ACC112 (cell line): ENCODE measurements around the gene SIRT6.
"Not testable (repeated sequence)": the region's sequence is repeated elsewhere in the genome, so short reads cannot be mapped to it uniquely, and the experiment has no call there.

ENCODE experiments used
- H2AFZ ChIP-seq: fragments of 200-600 bp; sonication (generic); one replicate; pipeline ENCODE4 v1.6.0; 2017; ENCODE audit warnings: antibody characterized with exemption, low read length; ENCODE audit not compliant: unreplicated experiment
- H3K27ac ChIP-seq: fragments of 200-600 bp; sonication (generic); 2 replicates; pipeline ENCODE4 v1.5.1; 2014; ENCODE audit warnings: low read depth, mild to moderate bottlenecking, antibody characterized with exemption, low read length, moderate library complexity
- H3K27me3 ChIP-seq: fragments of 200-600 bp; sonication (generic); 2 replicates; pipeline ENCODE4 v1.6.1; 2014; ENCODE audit warnings: mild to moderate bottlenecking, antibody characterized with exemption, low read length, moderate library complexity, mixed read lengths; ENCODE audit not compliant: insufficient read depth
- H3K36me3 ChIP-seq: fragments of 200-600 bp; sonication (generic); 2 replicates; pipeline ENCODE4 v1.6.1; 2016; ENCODE audit warnings: mild to moderate bottlenecking, antibody characterized with exemption, low read length, moderate library complexity, mixed read lengths; ENCODE audit not compliant: insufficient read depth
- H3K4me1 ChIP-seq: fragments of 200-600 bp; sonication (generic); one replicate; pipeline ENCODE4 v1.6.1; 2016; ENCODE audit warnings: low read length, mixed read lengths; ENCODE audit not compliant: insufficient read depth, unreplicated experiment, control insufficient read depth
- H3K4me3 ChIP-seq: fragments of 200-600 bp; sonication (generic); 2 replicates; pipeline ENCODE4 v1.5.1; 2014; ENCODE audit warnings: mild to moderate bottlenecking, low read depth, low read length
- H3K79me2 ChIP-seq: fragments of 200-600 bp; sonication (generic); one replicate; pipeline ENCODE4 v1.6.0; 2016; ENCODE audit warnings: low read length; ENCODE audit not compliant: control insufficient read depth, unreplicated experiment, insufficient read depth

Gene SIRT6

GRCh38 chr19:4174213-4174894 lies 8.0 kb downstream of the SIRT6 start:
- no peak overlapping the region for H3K27ac ChIP-seq

GRCh38 chr19:4173479-4174212 lies 8.7 kb downstream of the SIRT6 start:
- Histone ChIP-seq H3K4me3 (no peak overlapping the region), H3K27ac (no peak overlapping the region), H3K4me1 (no peaks in the 10 kb centered on the region), H3K79me2 (no peaks in the 10 kb centered on the region), H3K36me3 (no peaks in the 10 kb centered on the region), H3K27me3 (peaks cover 7% of the 10 kb centered on the region; the same call in 1 of the 2 replicates), H2AFZ (no peak overlapping the region)

More at GRCh38 chr19:4174213-4174894, 8.0 kb downstream of the SIRT6 start:
- H2AFZ ChIP-seq: no peak overlapping the region
- H3K36me3 ChIP-seq: no peaks in the 10 kb centered on the region
- H3K4me1 ChIP-seq: no peaks in the 10 kb centered on the region
- peaks cover 7% of the 10 kb centered on the region; the same call in 1 of the 2 replicates for H3K27me3 ChIP-seq
- no peak overlapping the region for H3K4me3 ChIP-seq
- H3K79me2 ChIP-seq: no peaks in the 10 kb centered on the region

- Histone ChIP-seq H3K4me3 (no peak overlapping the region), H3K79me2 (no peaks in the 10 kb centered on the region), H2AFZ (no peak overlapping the region), H3K4me1 (no peaks in the 10 kb centered on the region), H3K36me3 (no peaks in the 10 kb centered on the region), H3K27ac (no peak overlapping the region), H3K27me3 (peaks cover 7% of the 10 kb centered on the region; the same call in 1 of the 2 replicates)
Measured at GRCh38 chr19:4172861-4173473, 9.4 kb downstream of the SIRT6 start.

- H3K4me3 ChIP-seq: no peak overlapping the region
- no peaks in the 10 kb centered on the region for H3K4me1 ChIP-seq
- no peaks in the 10 kb centered on the region for H3K79me2 ChIP-seq
- H2AFZ ChIP-seq: no peak overlapping the region
- no peak overlapping the region for H3K27ac ChIP-seq
- peaks cover 7% of the 10 kb centered on the region; the same call in 1 of the 2 replicates for H3K27me3 ChIP-seq
- H3K36me3 ChIP-seq: no peaks in the 10 kb centered on the region
Measured at GRCh38 chr19:4171676-4172075, 10.7 kb downstream of the SIRT6 start.

GRCh38 chr19:4164262-4164661 lies 18.1 kb downstream of the SIRT6 start:
- H3K4me1 ChIP-seq: no peaks in the 10 kb centered on the region
- no peak overlapping the region for H3K27ac ChIP-seq
- no peak overlapping the region for H3K4me3 ChIP-seq
- no peak overlapping the region for H2AFZ ChIP-seq
- no peaks in the 10 kb centered on the region for H3K27me3 ChIP-seq
- H3K79me2 ChIP-seq: no peaks in the 10 kb centered on the region
- no peaks in the 10 kb centered on the region for H3K36me3 ChIP-seq

GRCh38 chr19:4161415-4162077 lies 20.8 kb downstream of the SIRT6 start:
- Histone ChIP-seq H3K79me2 (no peaks in the 10 kb centered on the region), H3K36me3 (no peaks in the 10 kb centered on the region), H3K27ac (no peak overlapping the region), H3K27me3 (no peaks in the 10 kb centered on the region), H3K4me1 (no peaks in the 10 kb centered on the region), H3K4me3 (no peak overlapping the region), H2AFZ (no peak overlapping the region)

GRCh38 chr19:4157971-4158370 lies 24.4 kb downstream of the SIRT6 start:
- not testable (repeated sequence) for H3K79me2 ChIP-seq, H3K27ac ChIP-seq, H2AFZ ChIP-seq, H3K4me1 ChIP-seq, H3K27me3 ChIP-seq, H3K4me3 ChIP-seq, H3K36me3 ChIP-seq

- Histone ChIP-seq H3K36me3 (no peaks in the 10 kb centered on the region), H3K79me2 (no peaks in the 10 kb centered on the region), H3K4me3 (no peak overlapping the region), H3K4me1 (no peaks in the 10 kb centered on the region), H3K27ac (no peak overlapping the region), H3K27me3 (no peaks in the 10 kb centered on the region), H2AFZ (no peak overlapping the region)
Measured at GRCh38 chr19:4157164-4157563, 25.2 kb downstream of the SIRT6 start.

- no peaks in the 10 kb centered on the region for H3K79me2 ChIP-seq
- H3K4me3 ChIP-seq: no peak overlapping the region
- no peaks in the 10 kb centered on the region for H3K27me3 ChIP-seq
- no peaks in the 10 kb centered on the region for H3K36me3 ChIP-seq
- no peak overlapping the region for H3K27ac ChIP-seq
- H2AFZ ChIP-seq: no peak overlapping the region
- H3K4me1 ChIP-seq: peaks cover under 1% of the 10 kb centered on the region
Measured at GRCh38 chr19:4154571-4155312, 27.6 kb downstream of the SIRT6 start.
